GM19193 (cell line): ENCODE results near the gene SLC2A11.
A peak's percentile ranks its signal among the peaks of the same experiment; 100 is the strongest.

Experiments used
- POLR2A ChIP-seq: IDR thresholded peaks from 4 replicates; pipeline ENCODE4 v1.6.1; 2011; ENCODE audit not compliant: insufficient read depth, insufficient read length; ENCODE audit errors: extremely low read depth

The SLC2A11 gene

DNA sequence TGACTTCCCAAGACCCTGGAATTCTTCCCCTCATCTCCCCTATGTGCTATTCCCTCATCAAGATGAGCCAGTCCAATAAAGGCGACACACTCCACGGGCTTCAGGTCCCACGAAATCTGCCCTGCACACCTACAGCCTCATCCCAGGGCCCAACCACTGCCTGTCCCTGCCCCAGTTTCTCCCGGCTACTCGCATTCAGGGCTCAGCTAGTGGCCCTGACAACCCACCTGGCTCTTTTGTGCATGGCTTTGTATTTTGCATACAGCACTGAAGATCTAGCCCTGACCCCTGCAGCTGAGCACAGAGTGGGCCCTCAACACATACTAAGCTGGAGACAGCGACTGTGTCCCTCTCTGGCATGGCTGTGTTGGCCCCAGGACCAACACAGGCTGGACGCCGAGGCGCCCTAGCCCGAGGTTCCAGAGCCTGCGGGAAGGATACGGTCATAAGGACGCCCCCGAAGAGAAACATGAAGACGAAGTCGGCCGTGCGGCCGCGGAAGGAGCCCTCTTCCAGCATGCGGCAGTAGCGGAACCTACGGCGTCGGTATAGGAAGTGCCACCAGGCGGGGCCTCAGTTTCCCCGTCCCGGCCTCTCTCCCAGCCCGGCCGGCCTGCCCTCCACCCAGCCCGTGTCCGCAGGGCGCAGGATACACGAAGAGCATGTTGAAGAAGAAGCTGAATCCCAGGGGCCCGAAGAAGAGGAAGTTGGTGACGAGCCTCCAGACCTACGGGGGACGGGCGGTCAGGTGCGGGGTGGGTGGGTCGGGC lies 19.6 kb upstream of the SLC2A11 start:
- TF ChIP-seq POLR2A, result no peak

DNA sequence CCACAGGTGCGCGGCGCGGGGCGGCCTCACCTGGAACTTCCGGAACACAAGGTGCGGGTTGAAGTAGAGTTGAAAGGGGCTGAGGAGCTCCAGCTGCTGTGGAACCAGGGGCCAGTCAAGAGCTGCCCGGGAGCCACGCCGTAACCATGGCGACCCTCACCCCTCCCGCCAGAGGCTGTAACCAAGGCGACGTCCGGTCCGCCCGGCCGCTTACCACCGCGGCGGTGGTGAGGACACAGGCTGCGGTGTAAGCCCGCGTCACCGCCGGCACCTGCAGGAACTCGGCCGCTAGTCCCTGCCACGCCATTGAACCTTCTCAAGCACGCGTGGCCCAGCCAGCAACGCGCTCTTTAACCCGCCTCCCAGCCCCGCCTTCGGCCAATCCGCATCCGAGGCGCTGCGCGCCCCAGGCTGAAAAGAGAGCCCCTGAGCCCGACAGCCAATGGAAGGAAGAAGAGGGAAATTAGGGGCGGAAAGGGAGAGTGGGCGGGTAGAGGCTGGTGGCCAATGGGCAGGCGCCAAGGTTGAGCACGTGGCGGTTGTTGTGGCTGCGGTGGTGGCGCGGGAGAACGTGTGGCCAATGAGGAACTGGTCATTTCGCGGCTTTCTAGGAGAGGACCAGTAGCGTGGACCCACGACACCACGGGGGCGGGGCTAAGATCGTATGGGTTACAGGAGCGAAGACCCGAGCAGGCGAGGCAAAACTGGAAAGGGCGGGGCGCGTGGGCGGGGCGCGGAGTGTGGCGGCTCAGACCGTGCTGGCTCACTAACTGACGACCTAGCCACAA lies 18.8 kb upstream of the SLC2A11 start, which contains the start of gene DERL3:
DERL3 (minus strand) TSS at position 326 of the 788 bp plus-strand sequence; CDS start at position 307, 19 bp downstream.
- TF ChIP-seq POLR2A, result peak; percentile 34

DNA sequence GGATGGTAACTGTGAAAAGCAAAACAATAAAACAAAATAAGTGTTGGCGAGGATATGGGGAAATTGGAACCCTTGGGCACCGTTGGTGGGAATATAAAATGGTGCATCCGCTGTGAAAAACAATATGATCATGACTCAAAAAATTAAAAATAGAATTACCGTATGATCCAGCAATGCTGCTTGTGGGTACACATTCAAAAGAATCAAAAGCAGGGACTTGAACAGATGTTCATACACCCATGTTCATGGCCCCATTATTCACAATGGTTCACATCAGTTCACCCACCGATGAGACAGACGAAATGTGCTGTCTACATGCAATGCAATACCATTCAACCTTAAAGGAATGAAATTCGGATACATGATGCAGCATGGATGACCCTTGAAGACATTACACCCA lies 17.6 kb upstream of the SLC2A11 start:
- TF ChIP-seq POLR2A, result no peak

DNA sequence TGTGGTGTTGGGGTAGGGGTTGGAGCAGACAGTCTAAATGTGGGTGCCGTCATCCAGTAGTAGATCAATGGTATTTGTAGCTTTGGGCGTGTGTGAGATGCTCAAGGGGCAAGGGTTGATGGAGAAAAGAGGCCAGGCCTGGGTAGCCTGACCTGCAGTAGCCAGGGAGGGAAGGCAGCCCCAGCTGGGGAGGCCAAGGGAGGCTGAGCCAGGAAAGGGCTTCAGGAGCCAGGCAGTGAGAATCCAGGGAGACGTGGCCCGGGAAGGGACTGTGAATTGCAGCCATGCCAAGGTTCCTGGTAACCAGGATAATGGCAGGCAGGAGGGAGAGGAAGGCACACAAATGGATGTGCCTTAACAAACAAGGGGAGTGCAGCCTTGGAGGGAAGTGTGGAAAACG lies 16.4 kb upstream of the SLC2A11 start:
- TF ChIP-seq POLR2A, result no peak

DNA sequence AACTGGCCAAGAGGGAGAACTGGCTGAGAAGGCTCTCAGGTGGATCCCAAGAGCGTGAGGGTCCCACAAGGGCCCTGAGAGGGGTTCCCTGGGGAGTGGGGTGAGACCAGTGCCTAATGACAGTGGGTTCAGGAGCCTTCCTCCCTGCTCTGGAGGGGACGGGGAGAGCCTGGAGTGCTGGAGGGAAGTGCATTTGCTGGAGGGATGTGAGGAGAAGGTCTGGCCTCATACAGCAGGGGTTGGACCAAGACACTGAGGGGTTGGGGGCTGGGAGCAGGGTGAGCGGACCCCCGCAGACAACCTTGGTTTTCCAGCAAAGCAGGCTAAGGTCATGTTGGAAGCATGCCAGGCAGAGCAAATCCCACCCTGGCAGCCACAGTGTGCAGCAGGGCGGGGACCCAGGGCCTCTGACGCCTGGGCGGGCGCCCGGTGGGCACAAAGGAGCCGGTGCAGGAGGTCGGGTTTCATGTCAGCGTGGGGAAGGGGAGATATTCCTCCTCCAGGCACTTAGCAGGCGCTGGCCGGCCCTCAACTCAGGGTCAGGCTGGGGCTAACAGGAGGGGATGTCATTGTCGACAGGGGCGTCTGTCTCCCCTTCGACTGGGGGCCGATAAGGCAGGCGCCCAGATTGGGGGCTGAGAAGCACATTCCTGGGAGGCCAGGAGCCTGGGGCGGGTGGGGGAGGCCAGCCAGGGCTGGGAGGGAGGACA lies 15.8 kb upstream of the SLC2A11 start:
- TF ChIP-seq POLR2A, result no peak

DNA sequence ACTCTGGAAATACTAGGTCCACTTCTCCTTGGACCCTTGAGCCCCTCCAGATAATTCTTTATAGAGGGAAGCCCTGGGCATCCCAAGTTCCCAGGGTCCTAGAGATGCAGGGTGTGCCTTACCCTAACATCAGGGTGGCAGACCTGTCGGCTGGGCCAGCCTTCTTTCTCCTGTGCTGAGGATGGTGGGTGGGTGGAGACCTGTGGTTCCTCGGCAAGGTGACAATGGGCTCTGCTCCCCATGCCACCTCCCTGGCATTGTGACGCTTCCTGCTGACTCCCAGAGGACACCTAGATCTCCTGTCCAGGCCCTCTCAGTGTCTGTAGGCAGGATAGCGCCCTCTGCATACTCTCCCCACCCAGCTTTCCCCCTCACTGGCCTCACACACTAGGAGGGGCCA lies 15.1 kb upstream of the SLC2A11 start:
- no peak for TF ChIP-seq POLR2A

DNA sequence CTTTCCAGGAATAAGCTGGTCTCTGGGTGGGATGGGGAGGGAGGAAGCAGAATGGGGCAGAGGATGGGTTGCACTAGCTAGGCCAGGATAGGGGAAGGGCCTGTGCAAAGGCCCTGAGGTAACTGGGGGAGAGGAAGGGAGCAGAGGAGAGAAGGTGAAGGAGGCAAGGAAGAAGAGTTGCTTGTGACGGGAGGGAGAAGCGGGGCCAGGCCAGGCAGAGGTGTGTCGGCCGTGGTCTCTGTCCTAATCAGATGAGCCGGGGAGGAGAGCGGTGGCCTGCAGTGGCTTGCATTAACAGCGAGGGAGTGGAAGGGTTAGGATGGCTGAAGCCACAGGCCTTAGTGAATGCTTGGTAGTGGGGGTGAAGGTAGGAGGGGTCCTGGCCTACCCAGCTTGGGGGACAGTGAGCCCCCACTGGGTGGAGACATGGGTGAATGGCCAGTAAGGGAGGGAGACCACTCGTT lies 12.9 kb upstream of the SLC2A11 start:
- TF ChIP-seq POLR2A, result no peak

DNA sequence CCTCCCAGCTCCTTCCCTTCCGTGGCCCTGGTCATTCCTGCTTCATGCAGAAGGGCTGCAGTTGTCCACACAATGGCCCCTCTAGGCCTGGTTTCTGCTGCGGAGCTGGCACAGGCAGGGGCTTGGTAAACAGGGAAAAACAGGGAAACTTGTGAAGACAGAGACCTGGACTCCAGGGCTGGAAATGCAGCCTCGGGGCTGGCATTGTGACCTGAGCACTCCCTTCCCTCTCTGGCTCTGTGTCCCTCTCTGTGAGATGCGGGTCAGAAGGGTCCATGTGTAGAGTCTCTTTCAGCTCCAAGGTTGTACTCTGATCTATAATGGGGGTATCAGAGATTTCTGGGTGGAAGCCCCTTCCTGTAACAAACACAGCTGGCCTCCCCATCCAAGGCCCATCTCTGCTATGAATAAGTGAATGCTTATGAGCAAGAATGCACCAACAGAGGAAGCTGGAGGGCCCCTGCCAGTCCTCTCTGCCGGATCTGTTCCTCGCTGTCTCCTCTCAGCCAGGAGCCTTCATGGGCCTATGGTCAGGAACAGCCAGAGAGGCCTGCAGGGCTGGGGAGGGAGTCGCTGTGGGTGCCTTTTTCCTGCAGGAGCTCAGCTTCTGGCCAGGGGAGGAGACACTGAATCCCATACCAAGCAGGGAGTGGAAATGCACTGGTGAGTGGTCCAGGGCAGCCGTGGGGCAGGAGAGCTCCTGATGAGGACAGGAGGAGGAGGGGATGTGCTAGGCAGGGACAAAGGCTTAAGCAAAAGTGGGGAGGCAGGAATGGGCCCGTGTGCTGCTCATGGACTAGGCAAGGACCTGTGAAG lies 12.2 kb upstream of the SLC2A11 start:
- no peak for TF ChIP-seq POLR2A

DNA sequence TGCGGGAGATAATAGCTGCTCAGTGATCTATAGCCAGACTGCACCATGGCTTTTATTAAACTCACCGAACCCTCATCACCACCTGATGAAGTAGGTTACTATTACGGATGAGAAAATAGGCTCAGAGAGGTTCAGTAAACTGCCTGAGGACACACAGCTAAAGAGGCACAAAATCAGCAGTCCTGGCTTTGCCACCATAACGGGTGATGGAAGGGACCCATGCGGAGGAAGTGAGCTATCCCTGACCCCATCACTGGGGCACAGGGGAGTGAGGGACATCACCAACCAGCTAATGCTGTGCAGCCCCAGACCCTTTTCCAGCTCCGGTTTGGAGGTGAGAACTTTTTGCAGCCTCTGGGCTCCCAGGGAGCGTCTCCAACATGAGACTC lies 11.6 kb upstream of the SLC2A11 start:
- no peak for TF ChIP-seq POLR2A

DNA sequence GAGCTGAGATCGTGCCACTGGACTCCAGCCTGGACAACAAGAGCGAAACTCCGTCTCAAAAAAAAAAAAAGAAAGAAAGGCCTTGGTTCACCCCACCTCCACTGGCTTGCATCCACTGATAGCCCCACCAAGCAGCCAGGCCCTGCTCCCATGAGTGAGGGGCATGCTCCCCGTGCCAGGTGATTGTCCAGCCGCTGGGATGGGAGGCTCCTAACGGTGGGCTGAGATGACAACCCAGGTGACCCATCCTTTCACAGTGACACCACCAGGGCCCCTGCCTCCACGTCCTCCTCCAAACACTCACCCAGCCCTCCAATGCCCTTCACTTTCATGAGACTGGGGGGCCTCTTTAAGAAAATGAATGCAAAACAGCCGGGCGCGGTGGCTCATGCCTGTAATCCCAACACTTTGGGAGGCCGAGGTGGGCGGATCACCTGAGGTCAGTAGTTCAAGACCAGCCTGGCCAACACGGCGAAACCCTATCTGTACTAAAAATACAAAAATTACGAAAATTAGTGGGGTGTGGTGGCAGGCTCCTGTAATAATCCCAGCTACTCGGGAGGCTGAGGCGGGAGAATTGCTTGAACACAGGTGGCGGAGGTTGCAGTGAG lies 10.3 kb upstream of the SLC2A11 start:
- no peak for TF ChIP-seq POLR2A

DNA sequence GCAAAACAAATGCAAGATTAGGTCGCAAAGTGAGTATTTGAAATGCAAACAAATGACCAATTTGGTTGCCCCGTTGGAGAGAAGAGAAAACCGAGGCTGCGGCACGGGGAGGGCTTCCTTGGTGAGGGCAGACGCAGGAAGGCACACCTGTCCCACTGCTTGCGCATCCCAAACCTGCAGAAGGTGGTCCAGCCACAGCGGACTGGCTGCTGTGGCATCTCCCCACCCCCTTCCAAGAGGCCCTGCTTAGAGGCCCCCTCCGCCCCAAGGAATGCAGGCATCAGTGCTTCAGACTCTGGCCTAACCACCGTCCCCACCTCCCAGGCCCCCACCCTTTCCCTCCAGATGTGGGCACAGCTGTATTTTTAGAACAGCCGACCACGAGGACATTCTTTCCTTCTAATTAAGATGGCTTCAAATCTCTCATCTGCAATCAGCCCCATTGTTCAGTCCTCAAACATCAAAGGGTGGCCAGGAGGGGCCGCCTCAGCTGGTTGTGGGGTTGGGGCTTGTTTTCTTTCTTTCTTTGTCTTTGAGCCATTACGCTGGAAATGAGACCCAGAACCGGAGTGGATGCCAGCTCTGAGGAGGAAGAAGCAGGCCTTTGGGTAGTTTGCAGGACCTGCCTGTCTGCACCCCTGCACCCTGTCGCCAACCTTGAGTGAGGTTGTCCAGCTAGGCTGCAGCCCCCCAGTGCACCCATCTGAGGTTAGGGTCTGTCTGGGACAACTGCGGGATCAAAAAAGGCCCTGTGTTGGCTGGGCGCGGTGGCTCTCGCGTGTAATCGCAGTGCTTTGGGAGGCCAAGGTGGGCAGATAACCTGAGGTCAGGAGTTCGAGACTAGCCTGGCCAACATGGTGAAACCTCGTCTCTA lies 9.4 kb upstream of the SLC2A11 start:
- no peak for TF ChIP-seq POLR2A

DNA sequence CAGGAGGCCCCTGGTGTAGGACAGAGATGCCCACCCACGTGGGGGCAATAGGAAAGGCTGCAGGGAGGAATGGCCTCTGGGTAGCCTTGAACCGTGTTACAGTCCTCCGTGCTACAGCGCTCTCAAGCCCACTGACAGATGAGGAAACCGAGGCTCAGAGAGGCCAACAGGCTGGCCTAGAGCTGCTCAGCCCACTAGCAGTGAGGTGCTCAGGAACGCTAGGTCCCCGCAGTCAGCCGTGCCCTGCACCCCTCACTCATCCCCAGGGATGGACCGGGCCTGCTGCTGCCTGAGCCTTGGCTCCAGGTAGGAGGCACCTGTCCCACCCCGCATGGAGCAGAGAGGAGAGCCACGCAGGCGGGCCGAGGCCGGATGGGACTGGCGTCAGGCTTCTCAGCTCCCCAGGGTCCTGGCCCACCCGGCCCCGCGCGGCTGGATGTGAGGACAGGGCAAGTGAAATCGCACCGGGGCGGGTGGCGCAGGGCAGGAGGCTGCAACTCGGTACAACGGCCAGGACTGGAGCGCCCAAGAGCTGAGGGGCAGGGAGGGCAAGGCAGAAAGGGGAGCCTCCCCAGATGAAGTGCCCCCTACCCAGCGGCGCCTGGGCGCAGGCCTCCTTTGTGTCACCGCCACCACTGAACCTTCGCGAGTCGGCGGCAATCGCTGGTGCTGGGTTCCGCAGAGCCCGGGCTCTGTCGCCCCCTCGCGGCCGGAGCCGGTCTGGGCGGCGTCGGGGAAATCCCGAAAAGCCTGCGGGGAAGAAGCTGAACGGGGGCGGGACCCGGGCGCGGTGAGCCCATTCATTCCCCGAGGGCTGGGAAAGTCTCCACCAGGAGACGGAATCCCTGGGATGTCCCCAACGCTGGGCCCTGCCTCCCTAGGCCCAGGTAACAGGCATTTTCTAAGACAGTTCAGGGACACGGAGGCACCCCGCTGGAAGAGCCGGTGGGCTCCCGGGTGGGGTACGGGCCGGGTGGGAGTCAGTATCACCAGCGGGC lies 8.4 kb upstream of the SLC2A11 start:
- TF ChIP-seq POLR2A, result no peak
